ENCODE measurements around the gene BLOC1S5. TPM values are rescaled to one million over a fixed set of nuclear protein-coding genes. Genes with fewer than 3 reads are reported as not detected.
A peak's percentile ranks its signal among the peaks of the same experiment; 100 is the strongest.

Gene BLOC1S5
- total RNA-seq, 6 experiments from 2014 or later = 8.4 to 13.4 (median 9.5) TPM

DNA sequence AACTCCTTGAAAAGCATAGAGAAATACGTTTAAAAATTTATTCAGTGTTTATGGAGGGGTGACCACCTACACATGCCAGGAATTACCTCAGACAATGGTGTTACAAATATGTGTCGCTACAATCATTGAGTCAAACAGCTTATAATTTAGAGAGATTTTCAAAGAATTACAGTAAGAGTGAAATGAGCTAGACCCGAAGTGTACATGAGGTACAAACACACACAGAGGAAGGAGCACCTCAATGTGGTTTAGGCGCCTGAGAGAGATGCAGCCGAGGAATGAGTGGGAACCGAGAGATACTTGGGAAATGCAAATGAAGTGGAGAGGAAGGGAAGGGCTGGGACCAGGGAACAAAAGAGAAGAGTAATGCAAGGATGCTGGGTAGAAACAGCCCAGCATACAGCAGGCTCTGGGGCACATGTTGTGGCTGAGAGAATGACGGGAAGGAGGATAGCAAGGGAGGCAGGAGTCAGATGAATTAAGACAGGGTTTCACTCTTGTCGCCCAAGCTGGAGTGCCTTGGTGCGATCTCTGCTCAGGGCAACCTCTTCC is 22.6 kb upstream of the BLOC1S5 start:
- H3K4me3 Mint-ChIP-seq = no peak overlapping the region
- no peak for DNase-seq
- peaks cover 56% of the 10 kb centered on the region for H3K36me3 Mint-ChIP-seq (ENCODE audit: low read depth)
- H3K27me3 Mint-ChIP-seq (ENCODE audit: insufficient read depth) = no peaks in the 10 kb centered on the region
- peaks cover 7% of the 10 kb centered on the region for H3K9me3 Mint-ChIP-seq
- TF ChIP-seq, protein P1, sequence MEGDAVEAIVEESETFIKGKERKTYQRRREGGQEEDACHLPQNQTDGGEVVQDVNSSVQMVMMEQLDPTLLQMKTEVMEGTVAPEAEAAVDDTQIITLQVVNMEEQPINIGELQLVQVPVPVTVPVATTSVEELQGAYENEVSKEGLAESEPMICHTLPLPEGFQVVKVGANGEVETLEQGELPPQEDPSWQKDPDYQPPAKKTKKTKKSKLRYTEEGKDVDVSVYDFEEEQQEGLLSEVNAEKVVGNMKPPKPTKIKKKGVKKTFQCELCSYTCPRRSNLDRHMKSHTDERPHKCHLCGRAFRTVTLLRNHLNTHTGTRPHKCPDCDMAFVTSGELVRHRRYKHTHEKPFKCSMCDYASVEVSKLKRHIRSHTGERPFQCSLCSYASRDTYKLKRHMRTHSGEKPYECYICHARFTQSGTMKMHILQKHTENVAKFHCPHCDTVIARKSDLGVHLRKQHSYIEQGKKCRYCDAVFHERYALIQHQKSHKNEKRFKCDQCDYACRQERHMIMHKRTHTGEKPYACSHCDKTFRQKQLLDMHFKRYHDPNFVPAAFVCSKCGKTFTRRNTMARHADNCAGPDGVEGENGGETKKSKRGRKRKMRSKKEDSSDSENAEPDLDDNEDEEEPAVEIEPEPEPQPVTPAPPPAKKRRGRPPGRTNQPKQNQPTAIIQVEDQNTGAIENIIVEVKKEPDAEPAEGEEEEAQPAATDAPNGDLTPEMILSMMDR (IDR thresholded peaks at IDR 0.05) = no peak
- H3K27ac Mint-ChIP-seq = no peak overlapping the region; the same call in none of the 2 replicates
- H3K4me1 Mint-ChIP-seq (ENCODE audit: low read depth) = peaks cover 52% of the 10 kb centered on the region

DNA sequence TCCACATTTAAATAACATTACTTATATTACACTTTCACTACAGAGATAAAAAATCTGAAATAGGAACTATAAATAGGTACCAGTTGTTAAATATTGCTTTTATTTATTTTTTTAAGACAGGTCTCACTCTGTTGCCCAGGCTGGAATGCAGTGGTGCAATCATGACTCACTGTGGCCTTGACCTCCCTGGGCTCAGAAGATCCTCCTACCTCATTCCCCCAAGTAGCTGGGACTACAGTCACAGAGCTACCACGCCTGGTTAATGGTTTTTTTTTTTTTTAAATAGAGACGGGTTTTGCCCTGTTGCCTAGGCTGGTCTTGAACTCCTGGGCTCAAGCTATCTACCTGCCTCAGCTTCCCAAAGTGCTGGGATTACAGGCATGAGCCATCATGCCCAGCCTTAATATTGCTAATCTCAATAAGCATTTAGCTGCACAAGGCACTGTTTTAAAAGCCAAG is 20.9 kb upstream of the BLOC1S5 start:
- Mint-ChIP-seq H3K27ac (peak overlapping the region; percentile 88), H3K9me3 (peaks cover 7% of the 10 kb centered on the region), H3K36me3 (ENCODE audit: low read depth) (peaks cover 44% of the 10 kb centered on the region)

DNA sequence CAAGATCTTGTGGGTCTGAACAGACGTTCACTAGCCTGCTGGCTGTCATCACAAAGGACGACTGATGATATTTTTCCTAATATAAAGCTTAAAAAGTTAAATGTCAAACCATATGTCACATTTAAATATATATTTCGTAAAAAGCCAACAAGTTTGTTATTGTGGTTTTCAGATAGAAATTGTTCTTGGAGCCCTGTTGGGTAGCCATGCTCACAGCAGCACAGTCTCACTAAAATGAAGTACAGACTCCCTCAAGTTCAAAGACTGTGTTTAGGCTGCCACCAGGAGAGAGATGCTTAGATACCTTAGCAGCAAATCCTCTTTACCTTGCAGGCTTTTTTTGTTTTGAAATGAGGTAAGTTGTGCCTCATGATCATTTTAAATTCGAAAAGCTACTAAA is 20.4 kb upstream of the BLOC1S5 start:
- peaks cover 46% of the 10 kb centered on the region for H3K36me3 Mint-ChIP-seq (ENCODE audit: low read depth)
- H3K4me1 Mint-ChIP-seq (ENCODE audit: low read depth) = peaks cover 73% of the 10 kb centered on the region
- H3K9me3 Mint-ChIP-seq = peaks cover 7% of the 10 kb centered on the region
- H3K27ac Mint-ChIP-seq = peak overlapping the region; percentile 88
- peak overlapping the region; percentile 71 for H3K4me3 Mint-ChIP-seq
- H3K27me3 Mint-ChIP-seq (ENCODE audit: insufficient read depth) = no peaks in the 10 kb centered on the region
- DNase-seq = no peak
- TF ChIP-seq, protein P1 (IDR thresholded peaks at IDR 0.05) = no peak

More for the DNA sequence above, 20.9 kb upstream of the BLOC1S5 start:
- TF ChIP-seq, protein P1 (IDR thresholded peaks at IDR 0.05) = no peak
- peaks cover 68% of the 10 kb centered on the region for H3K4me1 Mint-ChIP-seq (ENCODE audit: low read depth)
- H3K27me3 Mint-ChIP-seq (ENCODE audit: insufficient read depth) = no peaks in the 10 kb centered on the region
- H3K4me3 Mint-ChIP-seq = peak overlapping the region; percentile 51
- peak; percentile 88 for DNase-seq

DNA sequence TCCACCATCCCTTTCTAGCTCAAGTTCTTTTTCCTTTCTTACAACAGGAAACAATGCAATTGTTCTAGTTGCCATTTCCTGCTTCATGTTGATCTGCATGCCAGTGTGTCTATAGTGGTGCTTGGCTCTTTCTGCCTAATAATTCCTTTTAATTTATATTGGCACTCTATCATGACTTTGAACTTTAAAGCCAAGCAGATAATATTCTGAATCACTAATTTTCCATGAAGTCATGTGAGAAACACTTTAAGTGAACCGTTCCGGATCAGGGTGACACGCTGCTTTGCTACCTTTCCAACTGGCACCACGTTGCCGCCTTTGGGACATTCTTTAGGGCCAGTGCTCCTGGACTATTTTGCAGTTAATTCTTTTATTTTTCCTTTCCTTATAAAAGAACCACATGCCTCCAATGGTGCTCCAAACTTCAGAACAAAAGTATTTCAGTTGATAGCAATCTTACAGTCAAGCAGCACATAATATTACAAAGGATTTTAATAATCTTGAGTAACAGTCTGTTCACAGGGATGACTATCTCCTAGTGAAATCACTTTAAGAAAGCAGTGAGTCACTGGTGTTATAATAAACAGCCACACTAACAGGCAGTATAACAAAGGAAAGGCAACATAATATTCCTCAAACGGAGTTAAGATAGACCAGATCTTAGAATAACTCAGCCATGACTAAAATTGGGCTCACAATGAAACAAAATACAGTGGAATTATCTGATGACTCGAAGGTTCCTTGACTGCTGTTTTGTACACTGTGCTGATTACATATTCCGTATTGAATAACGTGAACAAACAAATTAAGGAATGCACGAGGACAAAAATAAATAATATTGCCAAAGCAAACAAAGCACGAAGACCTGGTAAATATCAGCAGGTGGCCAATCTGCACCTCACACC is 19.0 kb upstream of the BLOC1S5 start:
- H3K36me3 Mint-ChIP-seq (ENCODE audit: low read depth) = peaks cover 37% of the 10 kb centered on the region
- peaks cover 78% of the 10 kb centered on the region for H3K4me1 Mint-ChIP-seq (ENCODE audit: low read depth)
- H3K27ac Mint-ChIP-seq = peak overlapping the region; percentile 87
- H3K4me3 Mint-ChIP-seq = peak overlapping the region; percentile 71
- H3K27me3 Mint-ChIP-seq (ENCODE audit: insufficient read depth) = no peaks in the 10 kb centered on the region; the same call in 1 of the 2 replicates
- DNase-seq = peak; percentile 96
- peaks cover 7% of the 10 kb centered on the region for H3K9me3 Mint-ChIP-seq
- TF ChIP-seq, protein P1 (IDR thresholded peaks at IDR 0.05) = no peak

DNA sequence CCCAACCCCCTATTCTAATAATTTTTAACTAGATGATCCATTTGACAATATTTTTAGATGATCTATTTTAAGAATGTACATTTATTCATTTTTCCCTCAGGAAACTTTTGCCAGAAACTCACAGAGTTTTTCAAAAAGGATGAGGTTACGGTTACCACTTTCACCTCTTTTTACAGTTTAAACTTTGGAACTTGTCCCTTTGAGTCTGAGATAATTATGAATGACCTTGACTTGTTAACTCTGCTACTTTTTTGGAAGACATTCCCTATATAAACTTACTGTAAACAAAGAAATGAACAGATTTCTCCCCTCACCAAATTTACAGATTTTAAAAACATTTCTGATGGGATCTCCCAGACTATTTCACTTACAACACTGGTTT is 18.4 kb upstream of the BLOC1S5 start:
- H3K27ac Mint-ChIP-seq = peak overlapping the region; percentile 87
- H3K36me3 Mint-ChIP-seq (ENCODE audit: low read depth) = peaks cover 37% of the 10 kb centered on the region
- no peak for DNase-seq
- TF ChIP-seq, protein P1 (IDR thresholded peaks at IDR 0.05) = no peak
- H3K4me1 Mint-ChIP-seq (ENCODE audit: low read depth) = peaks cover 83% of the 10 kb centered on the region
- peak overlapping the region; percentile 70 for H3K4me3 Mint-ChIP-seq
- H3K9me3 Mint-ChIP-seq = peaks cover 1% of the 10 kb centered on the region
- no peaks in the 10 kb centered on the region; the same call in 1 of the 2 replicates for H3K27me3 Mint-ChIP-seq (ENCODE audit: insufficient read depth)
